Erythroblast (primary cell): ENCODE data around the gene BOD1.

Experiments
- GATA1 ChIP-seq: IDR thresholded peaks from 2 replicates; pipeline ENCODE4 v1.6.1; 2011; ENCODE audit warnings: low read depth, mild to moderate bottlenecking, control low read depth, low read length, moderate library complexity
- POLR2A ChIP-seq: IDR thresholded peaks from 2 replicates; pipeline ENCODE4 v1.6.1; 2011; ENCODE audit warnings: mild to moderate bottlenecking, low read length

- no peak for TF ChIP-seq POLR2A
- TF ChIP-seq GATA1, result no peak
These were observed 48.9 kb downstream of the BOD1 start for GRCh38 chr5:173567548-173567947.
